HG02798 (cell line): ENCODE data around the gene PCCA.
"Not testable (repeated sequence)": the region's sequence is repeated elsewhere in the genome, so short reads cannot be mapped to it uniquely, and the experiment has no call there.

Experiments used
- ATAC-seq: cut with Tn5 transposase; IDR thresholded peaks from one replicate; pipeline ENCODE4 v1.9.1; 2021; ENCODE audit warnings: mild to moderate bottlenecking; ENCODE audit not compliant: unreplicated experiment, poor library complexity

Gene PCCA

DNA sequence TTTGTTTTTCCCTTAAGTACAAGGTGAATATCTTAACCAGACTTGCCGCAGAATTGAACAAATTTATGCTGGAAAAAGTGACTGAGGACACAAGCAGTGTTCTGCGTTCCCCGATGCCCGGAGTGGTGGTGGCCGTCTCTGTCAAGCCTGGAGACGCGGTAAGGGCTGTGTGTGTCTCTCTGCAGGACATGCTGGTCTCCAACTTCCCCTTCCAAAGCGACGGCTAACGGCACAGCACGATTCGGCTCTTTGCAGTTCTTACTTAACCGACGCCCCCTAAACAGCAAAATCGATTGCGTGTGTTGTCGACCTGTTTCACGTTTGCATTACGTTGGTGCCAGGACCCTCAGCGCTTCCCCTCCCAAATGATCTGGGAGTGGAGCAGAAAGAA is 426.5 kb downstream of the PCCA start:
- no peak for ATAC-seq

DNA sequence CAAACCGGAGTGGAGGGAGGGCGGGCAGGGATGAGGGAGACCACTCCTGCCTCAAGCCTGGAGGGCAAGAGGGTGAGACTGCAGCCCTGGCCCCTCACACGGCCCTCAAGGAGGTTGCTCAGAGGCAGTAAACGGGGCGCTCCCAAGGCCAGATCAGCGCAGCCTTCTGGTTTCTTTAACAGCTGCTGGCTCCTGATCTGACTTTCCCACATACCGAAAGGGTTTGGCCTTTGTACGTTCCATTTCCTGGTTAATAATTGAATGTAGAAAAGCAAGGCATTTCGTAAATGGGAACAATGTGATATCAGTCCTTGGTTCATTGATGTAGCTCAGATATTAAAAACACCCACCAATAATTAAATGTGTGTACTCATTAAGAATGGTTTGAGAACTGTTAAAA is 428.2 kb downstream of the PCCA start:
- no peak for ATAC-seq

DNA sequence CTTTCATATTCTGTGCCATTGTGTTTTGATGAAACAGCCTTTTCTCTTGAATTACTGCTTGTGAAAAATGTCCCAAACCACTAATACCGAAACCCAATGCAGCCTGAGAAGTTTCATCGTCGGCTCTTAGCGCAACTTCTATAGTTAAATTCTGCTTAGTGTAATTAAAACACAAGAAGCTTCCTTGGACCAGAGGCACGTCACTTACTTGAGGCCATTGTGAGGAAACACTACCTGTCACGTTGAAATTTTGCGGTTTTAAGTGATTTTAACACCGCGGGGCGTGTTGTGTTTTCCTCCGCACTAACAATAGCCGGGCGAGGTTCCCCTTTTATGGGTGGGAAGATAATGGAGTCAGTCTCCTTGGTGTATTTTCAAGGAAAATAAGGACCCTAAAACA is 428.8 kb downstream of the PCCA start:
- ATAC-seq = no peak

DNA sequence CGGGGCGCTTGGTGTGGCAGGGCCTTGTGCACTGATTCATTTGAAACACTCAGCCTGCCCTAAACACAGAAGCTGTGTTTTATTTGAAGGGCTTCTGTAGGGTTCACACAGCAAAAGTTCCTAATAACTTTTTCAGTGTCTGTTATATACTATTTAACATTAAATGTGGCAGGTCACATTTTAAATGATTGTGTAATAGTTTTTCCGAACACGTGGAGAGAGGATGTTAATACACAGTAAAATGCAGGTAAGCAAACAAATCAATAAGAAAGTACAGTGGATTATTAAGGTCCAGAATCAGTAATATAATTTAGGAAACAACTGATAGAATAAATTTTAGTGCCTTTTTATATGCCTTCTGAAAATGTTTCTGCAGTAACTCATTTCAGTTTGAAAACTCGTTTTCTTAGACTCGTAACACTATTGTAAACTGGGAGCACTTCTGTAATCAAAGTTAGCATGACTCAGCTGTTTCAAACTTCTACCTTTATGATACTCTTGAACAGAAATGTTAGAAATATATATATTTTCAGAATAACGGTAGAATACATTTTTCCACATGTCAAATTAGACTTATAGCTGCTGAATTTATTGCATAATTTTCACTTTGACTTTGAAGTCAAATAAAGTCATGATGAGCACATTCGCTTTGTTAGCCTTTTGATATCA is 429.6 kb downstream of the PCCA start:
- no peak for ATAC-seq

DNA sequence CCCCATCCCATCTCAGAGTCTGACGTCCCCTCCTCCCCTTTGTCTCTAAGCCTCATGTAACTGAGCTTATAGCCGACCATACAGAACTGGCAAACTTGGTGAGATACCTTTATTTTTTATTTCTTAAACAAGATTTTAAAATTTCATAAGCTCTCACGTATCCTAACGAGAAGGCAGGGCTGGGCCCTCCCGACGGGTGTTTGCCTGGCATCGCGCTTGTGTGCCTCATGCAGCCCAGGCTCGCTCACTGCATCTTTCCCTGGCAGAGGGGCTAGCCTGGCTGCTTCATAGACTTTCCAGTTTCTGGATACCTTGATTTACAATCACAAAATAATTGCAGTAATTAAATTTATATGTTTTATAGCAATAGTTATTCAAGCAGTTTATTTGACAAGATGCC is 430.7 kb downstream of the PCCA start:
- ATAC-seq = no peak

DNA sequence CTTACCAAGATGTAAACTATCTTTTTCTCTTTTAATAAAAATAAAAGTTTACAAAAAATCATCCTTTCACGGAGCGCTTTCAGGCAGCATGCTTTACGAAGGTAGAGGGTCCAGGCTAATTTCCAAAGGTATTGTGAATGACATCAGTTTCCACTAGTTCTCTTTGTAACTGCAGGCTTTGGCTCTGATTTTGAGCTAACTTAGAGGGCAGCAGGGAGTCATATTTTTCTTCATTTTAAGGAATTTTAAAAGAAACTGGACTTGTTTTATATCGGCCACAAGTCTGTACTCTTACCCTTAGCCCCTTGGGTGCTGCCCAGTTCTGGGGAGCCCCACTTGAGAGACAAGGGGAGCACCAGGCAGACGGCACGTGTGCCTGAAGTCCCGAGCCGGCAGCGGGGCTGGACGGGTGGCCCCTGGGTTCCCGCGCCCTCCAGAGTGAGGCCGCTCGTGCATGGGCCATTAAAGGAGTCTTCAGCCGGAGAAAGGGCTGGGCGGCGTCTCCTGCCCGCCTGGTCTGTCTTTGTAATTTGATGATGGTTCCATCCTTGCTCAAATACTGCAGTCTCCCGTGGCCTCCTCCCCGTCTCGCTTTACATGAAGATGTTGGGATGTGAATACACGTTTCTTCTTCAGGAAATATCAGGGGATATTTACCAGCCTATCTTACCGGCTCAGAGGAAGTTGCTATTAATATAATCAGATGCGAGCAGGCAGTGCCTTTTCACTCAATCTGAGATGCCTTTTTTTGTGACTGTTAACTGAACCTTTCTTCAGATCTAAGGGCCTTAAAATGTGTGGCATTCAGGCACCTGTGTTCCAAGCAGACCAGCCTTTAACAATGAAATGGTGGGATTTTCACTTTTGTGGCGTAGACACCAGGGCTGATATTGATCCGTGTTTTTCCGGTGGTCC is 432.3 kb downstream of the PCCA start:
- ATAC-seq = no peak

DNA sequence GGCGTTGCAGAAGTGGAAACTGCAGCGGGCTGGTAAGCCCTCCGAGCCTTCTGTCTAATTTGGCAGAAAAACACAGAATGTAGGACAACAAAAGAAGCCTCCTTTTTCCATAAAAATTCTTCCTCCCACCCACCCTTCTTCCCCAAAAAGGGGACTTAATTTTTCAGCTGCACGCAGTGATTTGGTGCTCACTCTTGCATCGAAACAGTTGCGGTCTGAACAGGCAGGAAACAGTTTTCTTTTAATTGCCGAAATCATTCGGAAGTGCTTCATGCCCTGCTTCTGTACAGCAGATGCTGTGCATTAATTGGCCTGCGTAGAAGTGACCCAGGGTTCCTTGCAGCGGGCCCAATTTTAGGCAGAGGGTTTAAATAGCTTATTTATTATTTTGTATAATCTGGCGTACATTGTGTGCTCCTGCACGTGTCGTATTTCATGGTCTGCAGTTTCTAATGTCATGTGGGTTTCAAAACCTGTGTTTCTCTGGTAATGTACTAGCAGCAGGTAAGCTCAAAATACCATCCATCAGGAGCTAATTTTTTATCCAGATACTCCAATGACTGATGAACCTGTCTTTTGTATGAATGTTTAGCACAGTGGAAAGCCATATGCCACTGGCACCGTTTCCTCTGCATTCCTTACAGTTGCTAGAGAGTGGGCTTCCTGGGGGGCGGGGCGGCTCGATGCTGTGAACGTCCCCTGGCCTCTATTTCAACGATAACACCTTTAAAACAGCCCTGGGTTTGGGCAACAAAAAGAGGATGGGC is 433.1 kb downstream of the PCCA start:
- no peak for ATAC-seq

DNA sequence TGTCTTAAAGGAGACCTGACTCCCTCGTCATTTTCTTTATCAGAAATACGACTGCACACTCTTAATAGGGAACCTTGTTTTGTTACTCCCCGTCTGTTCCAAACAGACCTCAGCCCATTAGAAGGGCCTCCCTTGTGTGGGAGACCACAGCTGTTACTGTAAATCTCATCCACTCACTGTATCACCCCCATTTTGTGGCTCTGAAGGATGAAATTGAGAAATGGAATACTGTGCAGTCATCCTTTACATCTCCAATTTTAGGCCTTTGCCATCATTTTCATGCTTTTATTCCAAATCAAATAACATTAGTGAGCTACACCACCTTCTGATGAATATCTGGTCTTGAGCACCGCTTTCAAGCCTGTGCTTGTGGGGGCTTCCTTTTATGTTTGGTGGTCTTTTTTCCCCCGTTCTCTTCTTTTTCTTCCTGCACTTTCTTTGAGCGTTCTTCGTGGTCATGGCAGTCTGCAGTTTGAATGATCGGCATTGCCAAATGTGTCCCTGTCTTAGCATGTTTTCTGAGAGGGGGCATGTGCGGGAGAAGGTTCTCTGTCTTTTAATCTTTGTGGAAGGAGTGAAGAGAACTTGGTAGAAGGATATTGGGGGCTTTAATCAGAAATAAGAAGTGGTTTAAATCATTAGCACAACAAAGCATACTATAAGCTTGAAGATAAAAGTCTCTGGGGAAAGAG is 433.9 kb downstream of the PCCA start:
- ATAC-seq = no peak

DNA sequence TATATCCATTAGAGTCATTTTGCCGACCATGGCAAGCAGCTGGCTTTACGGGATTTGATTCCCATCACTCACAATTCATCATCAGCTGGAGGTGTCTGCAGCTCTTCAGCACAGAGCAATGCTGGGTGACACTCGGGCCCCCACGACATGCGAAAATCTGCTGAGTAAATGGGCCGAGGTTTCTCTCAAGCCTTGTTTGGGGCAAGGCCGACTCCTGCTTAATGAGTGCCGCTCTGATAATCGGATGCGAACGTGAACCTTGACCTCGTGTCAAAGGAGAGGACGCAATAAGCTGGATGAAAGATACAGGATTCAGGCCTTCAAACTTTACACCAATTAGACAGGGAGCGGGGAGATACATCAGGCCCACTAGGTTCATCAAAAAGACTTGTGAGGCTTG is 434.5 kb downstream of the PCCA start:
- no peak for ATAC-seq

DNA sequence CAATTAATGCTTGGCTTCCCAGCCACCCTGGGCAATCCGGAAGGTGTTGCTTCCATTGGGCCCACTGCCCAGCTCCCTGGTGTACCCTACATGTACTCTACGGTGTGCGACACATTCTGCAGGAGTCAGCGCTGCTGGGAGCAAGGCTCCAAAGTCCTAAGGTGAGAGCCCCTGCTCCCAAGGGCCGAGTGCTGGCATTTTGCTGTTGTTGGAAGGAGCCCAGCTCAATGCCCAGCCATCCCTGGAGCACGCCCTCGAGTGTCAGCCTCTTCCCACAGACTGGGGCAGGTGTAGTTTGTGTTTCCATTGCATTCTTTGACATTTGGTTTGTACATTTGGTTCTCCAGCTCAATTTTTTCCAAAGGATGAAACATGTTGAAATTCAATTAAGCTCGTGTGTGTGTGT is 435.1 kb downstream of the PCCA start:
- no peak for ATAC-seq

DNA sequence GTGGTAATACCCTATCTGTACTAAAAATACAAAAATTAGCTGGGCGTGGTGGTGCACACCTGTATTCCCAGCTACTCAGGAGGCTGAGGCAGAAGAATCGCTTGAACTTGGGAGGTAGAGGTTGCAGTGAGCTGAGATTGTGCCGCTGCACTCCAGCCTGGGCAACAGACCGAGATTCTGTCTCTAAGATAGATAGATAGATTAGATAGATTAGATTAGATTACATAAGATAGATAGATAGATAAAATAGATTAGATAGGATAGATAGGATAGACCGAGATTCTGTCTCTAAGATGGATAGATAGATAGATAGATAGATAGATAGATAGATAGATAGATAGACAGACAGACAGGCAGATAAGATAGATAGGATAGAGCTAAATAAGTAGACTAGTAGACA is 435.8 kb downstream of the PCCA start:
- ATAC-seq = not testable (repeated sequence)

DNA sequence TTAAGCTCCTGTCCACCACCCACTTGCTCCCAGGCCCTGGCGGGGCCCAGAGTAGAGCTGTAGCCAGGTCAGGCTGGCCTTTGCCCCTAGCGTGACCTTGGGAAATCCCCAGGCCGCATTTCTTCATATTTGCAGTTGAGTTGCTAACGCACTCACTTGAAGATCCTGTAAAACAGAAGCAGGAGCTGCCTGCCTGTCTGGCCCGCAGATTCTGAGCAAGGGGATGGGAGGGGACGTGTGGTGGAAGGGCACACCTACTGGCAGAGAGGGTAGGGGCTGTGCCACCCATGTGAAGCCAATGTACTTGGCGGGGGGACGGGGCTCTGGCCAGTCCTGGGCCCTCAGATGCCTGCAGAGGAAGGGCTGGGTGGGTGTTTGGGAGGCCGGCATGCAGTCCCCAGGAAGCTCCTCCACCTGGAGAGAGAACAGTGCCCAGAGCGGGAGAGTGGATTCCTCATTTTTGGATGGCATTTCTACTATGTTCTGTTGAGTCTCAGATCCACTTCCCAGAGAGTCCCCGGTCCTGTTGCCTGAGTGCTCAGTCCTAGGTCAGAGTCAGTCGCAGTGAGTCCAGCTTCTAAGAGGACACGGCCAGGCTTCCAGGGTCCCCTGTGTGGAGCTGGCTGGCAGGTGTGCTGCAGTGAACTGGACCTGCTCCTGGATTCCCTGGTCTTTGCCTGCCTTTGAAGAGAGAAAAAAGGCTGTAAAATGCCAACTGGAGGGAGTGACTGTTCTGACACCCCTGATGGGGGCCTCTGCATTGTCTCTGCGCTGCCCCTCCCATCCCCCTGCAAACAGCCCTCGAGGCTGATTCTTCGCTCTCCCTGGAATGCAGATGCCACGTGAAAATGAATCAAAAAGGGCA is 436.8 kb downstream of the PCCA start:
- no peak for ATAC-seq

DNA sequence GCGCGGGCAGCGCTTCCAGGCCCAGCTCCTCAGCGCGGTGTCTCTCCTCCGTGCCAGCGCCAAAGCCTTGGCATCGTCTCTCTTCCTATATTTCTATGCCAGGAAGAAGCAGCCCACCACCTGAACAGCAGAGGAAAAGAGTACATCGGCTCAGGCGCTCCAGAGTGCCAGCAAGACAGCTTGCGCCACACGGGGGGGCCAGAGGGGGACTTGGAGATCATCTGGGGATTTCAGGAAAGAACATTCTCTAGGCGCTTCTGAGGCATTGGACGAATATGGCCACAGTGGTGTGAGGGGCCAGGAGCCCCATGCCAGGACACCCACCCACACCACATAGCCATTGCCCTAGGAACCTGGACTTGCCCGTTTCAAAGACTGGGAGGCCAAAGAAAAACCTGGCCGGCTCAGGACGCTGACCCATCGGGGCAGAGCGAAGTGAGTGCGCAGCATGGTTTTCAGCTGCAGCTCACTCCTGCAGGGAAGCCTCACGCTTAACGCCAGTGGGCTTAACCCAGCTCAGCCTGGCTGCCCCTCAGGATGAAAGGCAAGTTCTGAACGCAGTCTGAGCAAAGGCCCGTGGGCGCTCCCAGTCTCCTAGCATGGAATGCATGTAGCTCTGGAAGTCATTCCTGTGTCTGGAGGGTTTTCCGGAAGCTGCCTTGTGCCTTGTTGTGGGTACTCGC is 437.6 kb downstream of the PCCA start:
- no peak for ATAC-seq

DNA sequence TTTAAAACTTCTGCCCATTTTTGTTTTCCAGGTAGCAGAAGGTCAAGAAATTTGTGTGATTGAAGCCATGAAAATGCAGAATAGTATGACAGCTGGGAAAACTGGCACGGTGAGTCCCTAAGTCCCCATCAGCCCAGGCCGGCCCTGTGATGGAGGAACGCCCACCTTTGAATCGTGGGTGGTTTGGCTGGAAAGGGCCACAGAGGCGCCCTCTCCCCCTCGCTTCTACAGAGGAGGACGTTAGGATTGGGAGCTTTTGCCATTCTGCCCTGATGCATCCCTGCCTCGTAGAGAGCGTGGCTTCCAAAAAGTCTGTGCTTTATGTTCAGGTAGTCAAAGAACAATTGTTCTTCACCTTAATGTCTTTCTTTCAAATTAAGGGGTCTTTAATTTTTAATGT is 438.8 kb downstream of the PCCA start:
- ATAC-seq = no peak

DNA sequence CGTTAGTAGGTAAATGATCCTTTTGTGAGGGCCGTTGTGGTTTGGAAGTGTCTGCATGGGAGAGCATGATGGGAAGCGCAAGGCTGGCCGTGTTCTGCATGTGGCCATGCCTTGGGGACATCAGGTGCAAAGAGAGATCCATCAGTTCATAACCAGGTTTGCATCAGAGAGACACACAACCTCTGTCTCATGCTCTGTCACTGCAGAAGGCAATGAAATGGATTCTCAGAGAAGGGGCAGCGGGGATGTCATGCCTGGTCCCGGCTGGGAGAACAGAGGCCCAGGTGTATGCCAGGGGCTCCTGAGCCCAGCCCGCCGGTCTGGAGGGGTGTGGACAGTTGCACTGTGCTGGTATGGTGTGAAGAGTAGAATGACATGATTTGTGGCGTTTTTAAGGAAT is 439.5 kb downstream of the PCCA start:
- ATAC-seq = no peak

DNA sequence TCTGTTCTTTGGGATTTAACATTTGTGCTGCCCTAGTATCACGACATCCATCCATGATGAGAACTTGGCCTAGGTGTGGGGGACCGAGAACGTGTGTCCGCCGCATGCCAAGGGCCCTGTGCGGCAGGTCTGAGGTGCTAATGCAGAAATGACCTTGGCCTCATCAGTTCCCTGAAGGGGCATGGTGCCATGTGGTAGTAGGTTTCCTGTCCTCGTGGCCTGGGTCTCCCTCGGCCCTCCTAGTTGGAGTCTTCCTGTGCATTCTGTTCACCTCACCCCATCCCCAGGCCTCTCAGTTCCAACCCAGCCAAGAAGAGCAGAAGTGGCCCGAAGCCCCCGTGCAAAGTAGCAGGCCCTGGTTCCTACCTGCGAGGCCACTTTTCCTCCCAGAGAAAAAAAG is 439.9 kb downstream of the PCCA start:
- no peak for ATAC-seq

DNA sequence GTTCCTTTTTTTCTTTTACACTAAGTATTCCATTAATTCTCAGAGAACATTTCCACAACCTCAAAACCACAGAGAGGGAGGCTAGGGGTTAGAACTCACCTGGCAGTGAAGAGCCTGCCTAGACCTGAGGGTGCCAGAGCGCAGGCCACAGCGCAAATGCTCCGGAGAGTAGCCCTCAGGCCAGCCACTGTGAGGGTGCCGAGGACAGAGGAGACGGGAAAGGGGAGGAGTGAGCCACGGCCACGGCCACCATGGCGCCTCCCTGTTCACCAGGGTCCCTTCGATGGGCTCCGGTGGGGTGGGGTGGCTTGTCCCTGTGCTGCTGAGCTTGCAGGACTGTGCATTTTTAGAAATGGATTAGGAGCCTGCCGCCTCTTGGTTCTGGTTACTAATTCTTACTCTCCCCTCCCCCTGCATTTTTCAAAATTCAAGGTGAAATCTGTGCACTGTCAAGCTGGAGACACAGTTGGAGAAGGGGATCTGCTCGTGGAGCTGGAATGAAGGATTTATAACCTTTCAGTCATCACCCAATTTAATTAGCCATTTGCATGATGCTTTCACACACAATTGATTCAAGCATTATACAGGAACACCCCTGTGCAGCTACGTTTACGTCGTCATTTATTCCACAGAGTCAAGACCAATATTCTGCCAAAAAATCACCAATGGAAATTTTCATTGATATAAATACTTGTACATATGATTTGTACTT is 440.9 kb downstream of the PCCA start:
- ATAC-seq = no peak

DNA sequence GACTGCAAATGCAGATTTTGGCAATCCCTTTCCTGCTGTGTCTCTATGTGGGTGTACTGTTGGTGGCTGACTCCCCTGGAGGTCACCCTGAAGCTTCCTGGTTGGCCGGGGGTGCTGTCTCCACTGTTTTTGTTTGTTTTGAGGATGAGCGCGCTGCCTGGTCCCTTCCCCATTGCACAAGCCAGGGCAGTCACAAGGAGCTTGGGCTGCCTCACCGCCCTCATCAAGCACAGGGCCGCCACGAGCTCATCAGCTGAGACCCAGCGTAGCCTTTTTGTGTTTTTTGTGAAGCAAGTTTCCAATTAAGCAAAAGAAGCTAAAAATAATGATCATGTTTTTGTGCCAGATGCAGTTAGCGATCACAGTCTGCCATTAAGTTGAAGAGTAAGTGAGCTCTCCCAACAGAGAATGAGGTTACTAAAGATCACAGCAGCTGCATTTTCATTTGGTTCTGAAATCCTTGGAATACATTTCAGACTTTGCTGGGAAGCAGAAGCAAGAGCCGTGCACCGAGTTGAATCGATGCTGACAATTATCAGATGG is 441.8 kb downstream of the PCCA start:
- ATAC-seq = no peak
